Neuronal stem cell (in vitro differentiated cells): ENCODE data around the gene ADH5.
"Not testable (repeated sequence)": the region's sequence is repeated elsewhere in the genome, so short reads cannot be mapped to it uniquely, and the experiment has no call there.

Experiments
- DNase-seq: peaks from one replicate; pipeline ENCODE4 v3.0.0-alpha.2; 2013; ENCODE audit warnings: low spot score
- H2AFZ ChIP-seq: one replicate; pipeline ENCODE4 v1.6.1; 2013; ENCODE audit warnings: mild to moderate bottlenecking, low read length, inconsistent platforms
- H2AK5ac ChIP-seq: 2 replicates; pipeline ENCODE4 v1.6.1; 2013; ENCODE audit warnings: low read depth, mild to moderate bottlenecking, inconsistent platforms, low read length, moderate library complexity, mixed read lengths
- H2BK120ac ChIP-seq: 2 replicates; pipeline ENCODE4 v1.6.1; 2013; ENCODE audit warnings: low read depth, mild to moderate bottlenecking, inconsistent platforms, low read length, moderate library complexity, mixed read lengths
- H2BK12ac ChIP-seq: one replicate; pipeline ENCODE4 v1.6.1; 2013; ENCODE audit warnings: low read length, inconsistent platforms
- H2BK15ac ChIP-seq: 2 replicates; pipeline ENCODE4 v1.6.1; 2013; ENCODE audit warnings: mild to moderate bottlenecking, low read length, inconsistent platforms, mixed read lengths
- H2BK5ac ChIP-seq: one replicate; pipeline ENCODE4 v1.6.1; 2013; ENCODE audit warnings: inconsistent platforms, mild to moderate bottlenecking, low read length, moderate library complexity
- H3K14ac ChIP-seq: one replicate; pipeline ENCODE4 v1.6.1; 2013; ENCODE audit warnings: low read length, inconsistent platforms
- H3K18ac ChIP-seq: 2 replicates; pipeline ENCODE4 v1.6.1; 2013; ENCODE audit warnings: low read length, inconsistent platforms
- H3K23ac ChIP-seq: 2 replicates; pipeline ENCODE4 v1.6.1; 2013; ENCODE audit warnings: low read depth, mild to moderate bottlenecking, mixed read lengths, low read length, inconsistent platforms; ENCODE audit not compliant: poor library complexity
- H3K27ac ChIP-seq: replicated peaks from 3 replicates; pipeline ENCODE4 v1.5.1; 2013; ENCODE audit warnings: low read length, inconsistent platforms
- H3K27me3 ChIP-seq, 3 experiments: 2 replicates each; pipeline ENCODE4 v1.6.1; 2013; ENCODE audit warnings: low read length in 3 of 3, mild to moderate bottlenecking in 2 of 3, inconsistent platforms in 1 of 3, low read depth in 1 of 3, mixed read lengths in 1 of 3, moderate library complexity in 1 of 3; ENCODE audit not compliant: control insufficient read depth in 3 of 3, insufficient read depth in 3 of 3
- H3K36me3 ChIP-seq, 2 donors: replicated peaks in 1 of 2; 2 replicates each; pipeline ENCODE4 v1.6.1; 2013; ENCODE audit warnings: low read length in 2 of 2; ENCODE audit not compliant: control insufficient read depth in 2 of 2, insufficient read depth in 2 of 2
- H3K4ac ChIP-seq: 2 replicates; pipeline ENCODE4 v1.6.1; 2013; ENCODE audit warnings: inconsistent platforms, mild to moderate bottlenecking, low read length, moderate library complexity
- H3K4me1 ChIP-seq, 2 donors: 1 replicate in 1 of 2; 2 replicates in 1 of 2; pipeline ENCODE4 v1.6.1; 2013; ENCODE audit warnings: low read length in 2 of 2, low read depth in 1 of 2; ENCODE audit not compliant: control insufficient read depth in 2 of 2, insufficient read depth in 1 of 2
- H3K4me2 ChIP-seq: one replicate; pipeline ENCODE4 v1.6.1; 2013; ENCODE audit warnings: mild to moderate bottlenecking, low read length, inconsistent platforms; ENCODE audit not compliant: insufficient read depth, poor library complexity, severe bottlenecking
- H3K4me3 ChIP-seq, 2 donors: 2 replicates each; pipeline ENCODE4 v1.5.1; 2013; ENCODE audit warnings: low read length in 2 of 2, mild to moderate bottlenecking in 2 of 2, inconsistent platforms in 1 of 2, moderate library complexity in 1 of 2
- H3K79me1 ChIP-seq: one replicate; pipeline ENCODE4 v1.6.1; 2013; ENCODE audit warnings: low read depth, mild to moderate bottlenecking, inconsistent platforms, low read length, moderate library complexity
- H3K9ac ChIP-seq: one replicate; pipeline ENCODE4 v1.6.1; 2013; ENCODE audit warnings: mild to moderate bottlenecking, low read depth, low read length, inconsistent platforms; ENCODE audit not compliant: poor library complexity
- H3K9me3 ChIP-seq, 2 donors: replicated peaks in 1 of 2; 2 replicates each; pipeline versions ENCODE3 to v1.6.1; 2013; ENCODE audit warnings: low read length in 2 of 2, mild to moderate bottlenecking in 2 of 2, inconsistent platforms in 1 of 2, low read depth in 1 of 2, mixed read lengths in 1 of 2, moderate library complexity in 1 of 2; ENCODE audit not compliant: control insufficient read depth in 2 of 2, insufficient read depth in 1 of 2
- H4K8ac ChIP-seq: one replicate; pipeline ENCODE4 v1.6.1; 2013; ENCODE audit warnings: low read depth, mild to moderate bottlenecking, inconsistent platforms, low read length, moderate library complexity
- H4K91ac ChIP-seq: one replicate; pipeline ENCODE4 v1.6.1; 2013; ENCODE audit warnings: low read length, low read depth, mild to moderate bottlenecking, inconsistent platforms; ENCODE audit not compliant: poor library complexity
- WGBS, 2 donors: extraction: QIAGEN DNeasy Blood & Tissue Kit; methylation state at CpG; one replicate each; pipeline ENCODE4 v1.1.7; 2013; ENCODE audit warnings: missing lambda C conversion rate in 2 of 2, mixed read lengths in 1 of 2; ENCODE audit not compliant: insufficient read length in 2 of 2, insufficient replicate concordance in 1 of 2; ENCODE audit errors: extremely low coverage in 2 of 2; 5-methylcytosine and 5-hydroxymethylcytosine counted together

ADH5 gene

DNA sequence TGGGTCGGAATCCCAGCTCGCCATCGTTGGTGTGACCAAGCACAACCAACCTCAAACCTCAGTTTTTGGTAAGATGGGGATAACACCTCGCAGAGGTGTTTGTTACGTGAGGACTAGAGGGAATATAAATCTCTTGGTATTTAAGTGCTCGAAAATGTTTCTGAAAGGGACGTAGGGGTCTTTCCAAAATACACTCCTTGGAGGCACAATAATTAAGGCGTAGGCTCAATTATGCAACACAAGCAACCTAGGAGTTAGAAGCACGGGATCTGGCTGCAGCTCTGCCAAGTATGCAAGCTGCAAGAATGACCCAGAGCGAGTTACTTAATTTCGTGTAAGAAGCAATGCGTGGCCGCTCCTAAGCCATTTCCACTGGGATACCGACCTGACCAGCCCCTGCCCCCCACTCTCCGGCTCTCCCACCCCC is 552 bp downstream of the ADH5 start:
- Histone ChIP-seq H3K27ac (peak overlapping the region; percentile 66), H3K36me3 (peaks cover 17 to 36% of the 10 kb centered on the region in 2 donors), H2BK120ac (no peak overlapping the region), H3K4me2 (peak overlapping the region; percentile 48), H3K23ac (peak overlapping the region; percentile 97), H3K18ac (peak overlapping the region; percentile 99), H2AK5ac (no peak overlapping the region), H3K27me3 (no peaks in the 10 kb centered on the region), H3K79me1 (peaks cover 2% of the 10 kb centered on the region), H3K9me3 (peaks cover 0 to 9% of the 10 kb centered on the region in 2 donors), H3K4ac (no peak overlapping the region), H2AFZ (peak overlapping the region; percentile 82), H2BK5ac (no peak overlapping the region), H4K8ac (no peak overlapping the region), H4K91ac (no peak overlapping the region), H3K9ac (peak overlapping the region; percentile 95), H3K14ac (peak overlapping the region; percentile 27), H2BK12ac (no peak overlapping the region), H3K4me1 (peaks cover 2 to 3% of the 10 kb centered on the region in 2 donors), H3K4me3 (peak overlapping the region; percentile 90 to 94), H2BK15ac (no peak overlapping the region)
- no CpG with 5 or more reads among the region's 15 CpGs for WGBS, 2 donors
- no peak for DNase-seq

DNA sequence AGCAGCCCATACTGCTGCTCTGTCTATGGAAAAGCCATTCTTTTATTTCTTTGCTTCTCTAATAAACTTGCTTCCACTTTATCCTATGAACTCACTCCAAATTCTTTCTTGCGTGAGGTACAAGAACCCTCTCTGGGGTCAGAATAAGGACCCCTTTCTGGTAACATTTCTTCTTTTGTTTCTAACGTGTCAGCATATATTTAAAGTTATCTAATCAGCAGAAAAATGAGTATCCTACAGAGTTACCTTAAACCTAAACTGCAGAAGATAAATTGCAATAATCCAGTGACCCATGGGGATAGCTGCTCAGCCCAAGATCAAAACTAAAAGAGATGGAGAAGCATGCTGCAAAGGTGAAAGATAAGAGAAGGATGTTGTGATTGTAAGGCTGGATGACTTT is 4.0 kb downstream of the ADH5 start:
- Histone ChIP-seq H3K4me1 (no peaks in the 10 kb centered on the region), H2AFZ (no peak overlapping the region), H2AK5ac (no peak overlapping the region), H3K14ac (no peak overlapping the region), H2BK5ac (no peak overlapping the region), H3K9me3 (no peaks in the 10 kb centered on the region), H3K36me3 (peaks cover 31 to 71% of the 10 kb centered on the region in 2 donors), H2BK12ac (no peak overlapping the region), H2BK120ac (no peak overlapping the region), H3K4me3 (no peak overlapping the region), H3K79me1 (peaks cover 2% of the 10 kb centered on the region), H3K27ac (no peak overlapping the region), H3K4ac (no peak overlapping the region), H3K27me3 (no peaks in the 10 kb centered on the region), H3K4me2 (no peak overlapping the region), H4K8ac (no peak overlapping the region), H4K91ac (no peak overlapping the region), H3K23ac (no peak overlapping the region), H2BK15ac (no peak overlapping the region), H3K18ac (no peak overlapping the region), H3K9ac (no peak overlapping the region)
- no CpG with 5 or more reads among the region's 2 CpGs for WGBS, 2 donors
- no peak for DNase-seq

DNA sequence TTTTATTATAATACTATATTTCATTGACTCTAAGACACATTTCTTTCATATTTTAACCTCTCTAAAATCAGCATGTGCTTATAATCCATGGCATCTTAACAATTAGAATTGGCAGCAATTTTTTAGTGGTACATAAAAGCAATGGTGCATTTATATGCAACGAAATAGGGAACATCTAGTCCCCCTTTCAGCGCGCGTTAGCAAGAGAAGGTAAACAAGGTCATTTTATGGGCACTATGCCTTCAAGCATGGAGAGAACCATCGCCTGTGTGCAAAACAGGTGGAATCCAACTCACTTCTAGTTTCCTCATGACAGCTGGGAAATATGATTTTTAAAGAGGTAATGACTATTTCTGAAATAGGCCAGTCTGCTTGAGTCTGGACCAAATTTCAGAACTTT is 6.4 kb downstream of the ADH5 start:
- no CpG with 5 or more reads among the region's 5 CpGs for WGBS, 2 donors
- Histone ChIP-seq H3K14ac (no peak overlapping the region), H3K27ac (no peak overlapping the region)

DNA sequence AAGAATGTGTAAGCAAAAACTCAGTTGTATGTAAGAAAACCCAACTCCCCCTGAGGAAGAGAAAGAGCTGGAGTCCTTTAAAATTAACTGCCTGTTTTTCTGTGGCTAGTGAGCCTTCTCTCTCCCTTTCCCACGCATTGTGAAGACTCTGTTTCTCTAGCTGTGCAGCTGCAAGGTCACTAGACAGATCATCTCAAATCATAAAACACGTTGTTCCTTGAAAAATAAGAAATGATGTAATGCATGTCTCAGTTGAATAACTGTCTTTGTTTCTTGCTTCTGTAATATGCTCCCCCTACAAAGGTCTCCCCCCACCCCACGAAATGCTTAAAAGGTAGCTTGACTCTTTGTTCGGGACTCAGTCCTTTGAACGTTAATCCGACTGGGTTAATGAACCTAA is 7.7 kb downstream of the ADH5 start:
- H2AFZ ChIP-seq, H4K8ac ChIP-seq, H3K4me2 ChIP-seq, DNase-seq, H2BK12ac ChIP-seq, H3K79me1 ChIP-seq, H2BK15ac ChIP-seq, H3K9me3 ChIP-seq, H2AK5ac ChIP-seq, H3K27ac ChIP-seq, H3K9ac ChIP-seq, H3K18ac ChIP-seq, H4K91ac ChIP-seq, H3K4ac ChIP-seq, H3K14ac ChIP-seq, H3K4me3 ChIP-seq, H3K27me3 ChIP-seq, H3K4me1 ChIP-seq, H3K23ac ChIP-seq, H2BK5ac ChIP-seq, H2BK120ac ChIP-seq: not testable (repeated sequence)
- H3K36me3 ChIP-seq, result peaks cover 40 to 100% of the 10 kb centered on the region in 2 donors
- WGBS, 2 donors, result no CpG with 5 or more reads among the region's 6 CpGs

More for the DNA sequence above, 6.4 kb downstream of the ADH5 start:
- Histone ChIP-seq H3K36me3 (peaks cover 36 to 95% of the 10 kb centered on the region in 2 donors), H3K18ac (no peak overlapping the region), H4K91ac (no peak overlapping the region), H2AFZ (no peak overlapping the region), H3K4me2 (no peak overlapping the region), H3K27me3 (no peaks in the 10 kb centered on the region), H3K79me1 (no peaks in the 10 kb centered on the region), H2BK12ac (no peak overlapping the region), H3K4ac (no peak overlapping the region), H2BK15ac (no peak overlapping the region), H3K9ac (no peak overlapping the region), H3K9me3 (no peaks in the 10 kb centered on the region), H2AK5ac (no peak overlapping the region), H3K4me1 (no peaks in the 10 kb centered on the region), H4K8ac (no peak overlapping the region), H3K4me3 (no peak overlapping the region), H2BK5ac (no peak overlapping the region), H2BK120ac (no peak overlapping the region), H3K23ac (no peak overlapping the region)
- no peak for DNase-seq
